Stimulated activated CD4-positive, alpha-beta T cell treated with anti-CD3 and anti-CD28 coated beads, TNF-alpha, amount 100 ng/mL, for 1 hour (primary cell): ENCODE results near the gene AXIN2.
"Not testable (repeated sequence)": the region's sequence is repeated elsewhere in the genome, so short reads cannot be mapped to it uniquely, and the experiment has no call there.

Source experiments
- DNase-seq, 3 donors: peaks; one replicate each; pipeline ENCODE4 v3.0.0-alpha.2; 2020; ENCODE audit warnings: low read depth in 3 of 3, low spot score in 1 of 3

AXIN2 gene

DNA sequence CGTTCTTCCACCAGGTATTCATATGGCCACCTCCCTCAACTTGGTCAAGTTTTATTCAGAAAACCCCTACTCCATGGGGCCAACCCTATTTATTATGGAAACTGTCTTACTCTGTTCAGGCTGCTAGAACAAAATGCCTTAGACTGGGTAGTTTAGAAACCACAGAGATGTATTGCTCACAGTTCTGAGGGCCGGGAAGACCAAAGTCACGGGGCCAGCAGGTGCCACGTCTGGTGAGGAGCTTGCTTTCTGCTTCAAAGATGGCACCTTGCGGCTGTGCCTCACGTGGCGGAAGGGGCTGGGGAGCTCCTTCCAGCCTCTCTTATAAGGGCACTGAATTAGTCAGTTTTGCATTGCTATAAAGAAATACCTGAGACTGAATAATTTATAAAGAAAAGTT, 74.3 kb downstream of the AXIN2 start:
- DNase-seq = no peak

- no peak for DNase-seq
Observed at GRCh38 chr17:65485388-65486299, 75.8 kb downstream of the AXIN2 start.

DNA sequence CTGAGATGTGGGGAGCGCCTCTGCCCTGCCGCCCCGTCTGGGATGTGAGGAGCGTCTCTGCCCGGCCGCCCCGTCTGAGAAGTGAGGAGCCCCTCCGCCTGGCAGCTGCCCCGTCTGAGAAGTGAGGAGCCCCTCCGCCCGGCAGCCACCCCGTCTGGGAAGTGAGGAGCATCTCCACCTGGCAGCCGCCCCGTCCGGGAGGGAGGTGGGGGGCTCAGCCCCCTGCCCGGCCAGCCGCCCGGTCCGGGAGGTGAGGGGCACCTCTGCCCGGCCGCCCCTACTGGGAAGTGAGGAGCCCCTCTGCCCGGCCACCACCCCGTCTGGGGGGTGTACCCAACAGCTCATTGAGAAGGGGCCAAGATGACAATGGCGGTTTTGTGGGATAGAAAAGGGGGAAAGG, 77.0 kb downstream of the AXIN2 start:
- not testable (repeated sequence) for DNase-seq

DNA sequence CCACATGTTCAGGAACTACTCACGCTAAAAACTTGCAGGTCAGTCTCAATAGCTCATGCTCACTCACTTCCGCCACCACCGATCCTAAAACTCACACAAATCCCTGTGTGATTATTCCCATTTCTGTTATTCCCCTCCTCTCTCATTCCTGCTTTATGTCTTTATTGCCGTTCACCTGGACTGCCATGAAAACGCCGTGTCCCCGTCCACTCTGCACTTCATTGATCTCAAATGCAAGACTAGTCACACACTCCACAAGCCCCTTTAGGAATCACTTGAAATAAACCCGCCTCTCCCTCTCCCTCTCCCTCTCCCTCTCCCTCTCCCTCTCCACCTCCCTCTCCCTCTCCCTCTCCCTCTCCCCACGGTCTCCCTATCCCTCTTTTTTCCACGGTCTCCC, 78.0 kb downstream of the AXIN2 start:
- DNase-seq = no peak

GRCh38 chr17:65482201-65482600, 79.2 kb downstream of the AXIN2 start:
- no peak for DNase-seq

- DNase-seq = no peak
Observed at GRCh38 chr17:65479282-65479681, 82.2 kb downstream of the AXIN2 start.
